ENCODE data around the gene TRIOBP. TPM values are rescaled to one million over a fixed set of nuclear protein-coding genes. Genes with fewer than 3 reads are reported as not detected.
A peak's percentile ranks its signal among the peaks of the same experiment; 100 is the strongest.

Gene TRIOBP
- total RNA-seq, 2 experiments from 2014 or later, result 9.0 to 10.1 TPM

DNA sequence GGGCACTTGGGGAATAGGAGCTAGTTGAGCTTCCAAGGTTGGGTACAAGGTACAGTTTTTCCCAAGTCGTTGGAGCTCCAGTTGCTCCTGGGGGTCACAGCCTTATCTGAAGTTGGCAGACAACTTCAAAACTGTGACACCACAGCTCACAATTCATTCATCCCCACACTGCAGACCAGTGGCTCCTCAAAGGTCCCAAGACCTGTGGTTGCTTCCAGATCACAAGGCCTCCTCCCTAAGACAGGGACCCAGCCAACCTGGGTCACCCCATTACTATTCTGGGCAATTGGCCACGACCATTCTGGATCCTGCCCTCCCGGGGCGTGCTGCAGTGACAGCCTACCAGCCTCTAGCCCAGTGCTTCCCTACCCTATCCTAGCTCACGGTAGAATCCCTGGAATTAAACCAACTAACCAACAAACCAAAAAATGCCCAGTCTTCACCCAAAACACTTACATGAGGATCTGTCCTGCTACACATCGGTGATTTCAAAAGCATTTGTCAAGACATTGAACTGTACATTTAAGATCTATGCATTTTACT lies 39.2 kb upstream of the TRIOBP start:
- intact Hi-C loops (cut with DNase I, micrococcal nuclease), result loop anchor here (1.0 to 2.0 kb wide), 3 partner anchors 15 to 20 kb away; no protein-coding TSS in a partner anchor
- ATAC-seq (ENCODE audit: poor library complexity) (no peak), DNase-seq (no peak)
- POLR2A ChIA-PET, result interaction anchor here (0.9 to 9.8 kb wide), 20 partner anchors 8 to 882 kb away, joined by 3 to 256 read pairs (median 6); partner anchors contain the start of genes ANKRD54, GCAT, GGA1 and IFT27
- Histone ChIP-seq H3K9me3 (ENCODE audit: control insufficient read depth in 1 of 2, insufficient read depth in 1 of 2, low read length in 2 of 2) (no peaks in the 10 kb centered on the region), H3K4me3 (ENCODE audit: low read length) (peak overlapping the region; percentile 52), H3K4me1 (ENCODE audit: insufficient read depth, low read length) (peaks cover 35% of the 10 kb centered on the region), H3K27me3 (ENCODE audit: control insufficient read depth in 1 of 2, insufficient read depth in 2 of 2, low read length in 2 of 2) (no peaks in the 10 kb centered on the region), H3K27ac (ENCODE audit: low read depth in 1 of 2, low read length in 2 of 2) (peak overlapping the region; percentile 48 to 78), H3K36me3 (ENCODE audit: insufficient read depth, low read length) (peaks cover 20% of the 10 kb centered on the region)
- H3K4me1 Mint-ChIP-seq (ENCODE audit: low read depth), result peaks cover 44% of the 10 kb centered on the region
- peaks cover 40% of the 10 kb centered on the region for H3K36me3 Mint-ChIP-seq (ENCODE audit: low read depth)
- CTCF ChIA-PET, result interaction anchor here (0.8 to 5.6 kb wide), 10 partner anchors 14 to 90 kb away, joined by 3 to 63 read pairs (median 5); partner anchors contain the start of gene LGALS1
- H3K4me3 Mint-ChIP-seq, result peak overlapping the region; percentile 91
- H3K27me3 Mint-ChIP-seq, result no peaks in the 10 kb centered on the region
- peak overlapping the region; percentile 91 for H3K27ac Mint-ChIP-seq
- TF ChIP-seq, protein P1, sequence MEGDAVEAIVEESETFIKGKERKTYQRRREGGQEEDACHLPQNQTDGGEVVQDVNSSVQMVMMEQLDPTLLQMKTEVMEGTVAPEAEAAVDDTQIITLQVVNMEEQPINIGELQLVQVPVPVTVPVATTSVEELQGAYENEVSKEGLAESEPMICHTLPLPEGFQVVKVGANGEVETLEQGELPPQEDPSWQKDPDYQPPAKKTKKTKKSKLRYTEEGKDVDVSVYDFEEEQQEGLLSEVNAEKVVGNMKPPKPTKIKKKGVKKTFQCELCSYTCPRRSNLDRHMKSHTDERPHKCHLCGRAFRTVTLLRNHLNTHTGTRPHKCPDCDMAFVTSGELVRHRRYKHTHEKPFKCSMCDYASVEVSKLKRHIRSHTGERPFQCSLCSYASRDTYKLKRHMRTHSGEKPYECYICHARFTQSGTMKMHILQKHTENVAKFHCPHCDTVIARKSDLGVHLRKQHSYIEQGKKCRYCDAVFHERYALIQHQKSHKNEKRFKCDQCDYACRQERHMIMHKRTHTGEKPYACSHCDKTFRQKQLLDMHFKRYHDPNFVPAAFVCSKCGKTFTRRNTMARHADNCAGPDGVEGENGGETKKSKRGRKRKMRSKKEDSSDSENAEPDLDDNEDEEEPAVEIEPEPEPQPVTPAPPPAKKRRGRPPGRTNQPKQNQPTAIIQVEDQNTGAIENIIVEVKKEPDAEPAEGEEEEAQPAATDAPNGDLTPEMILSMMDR (IDR thresholded peaks at IDR 0.05), result no peak
- H3K9me3 Mint-ChIP-seq, result no peaks in the 10 kb centered on the region

DNA sequence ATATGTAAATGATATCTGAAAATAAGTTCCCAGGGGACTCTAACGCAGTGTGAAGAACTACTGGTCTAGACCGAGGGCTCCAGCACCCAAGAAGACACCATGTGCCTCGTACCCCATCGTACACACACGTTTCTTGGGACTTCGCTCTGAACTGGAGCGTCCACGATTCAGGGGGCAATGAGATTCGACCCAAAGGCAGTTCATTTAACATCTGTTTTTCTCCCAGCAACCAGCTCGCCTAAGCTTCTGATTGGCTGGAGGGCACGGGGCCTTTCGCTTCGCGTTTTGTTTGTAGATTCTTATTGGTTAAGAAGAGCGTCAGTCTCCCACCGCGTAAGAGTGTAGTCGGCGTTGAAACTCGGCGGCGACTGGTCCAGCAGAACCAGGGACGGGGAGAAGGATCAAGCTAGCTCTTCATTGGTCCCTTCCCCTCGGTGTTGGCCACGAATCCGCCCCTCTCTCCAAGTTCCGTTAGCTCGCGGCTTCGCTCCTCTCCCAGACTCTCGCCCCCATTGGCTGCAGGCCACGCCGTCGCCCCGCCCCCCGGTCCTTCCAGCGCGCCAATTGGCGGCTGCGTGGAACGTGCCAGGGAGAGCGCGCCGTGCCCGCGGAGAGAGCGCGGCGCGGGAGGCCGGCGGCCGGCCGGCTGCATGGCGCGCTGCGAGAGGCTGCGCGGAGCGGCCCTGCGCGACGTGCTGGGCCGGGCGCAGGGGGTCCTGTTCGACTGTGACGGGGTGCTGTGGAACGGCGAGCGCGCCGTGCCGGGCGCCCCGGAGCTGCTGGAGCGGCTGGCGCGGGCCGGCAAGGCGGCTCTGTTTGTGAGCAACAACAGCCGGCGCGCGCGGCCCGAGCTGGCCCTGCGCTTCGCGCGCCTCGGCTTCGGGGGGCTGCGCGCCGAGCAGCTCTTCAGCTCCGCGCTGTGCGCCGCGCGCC lies 38.4 kb upstream of the TRIOBP start, which contains the start of gene PDXP:
Gene PDXP, plus strand, starts transcription at position 591 of the 933 bp plus-strand sequence. Its CDS starts 60 bp downstream, at position 651.
- peak; percentile 94 for ATAC-seq (ENCODE audit: poor library complexity)
- TF ChIP-seq, protein P1 (IDR thresholded peaks at IDR 0.05), result no peak

More for the DNA sequence above, 38.4 kb upstream of the TRIOBP start, which contains the start of gene PDXP:
- peak within 1 kb of the TSS; percentile 91 for H3K4me3 Mint-ChIP-seq
- intact Hi-C loops (cut with DNase I, micrococcal nuclease), result loop anchor here (1.0 to 2.0 kb wide), 3 partner anchors 16 to 19 kb away; no protein-coding TSS in a partner anchor
- peaks cover 33% of the 10 kb centered on the region for H3K36me3 Mint-ChIP-seq (ENCODE audit: low read depth)
- Histone ChIP-seq H3K27ac (ENCODE audit: low read depth in 1 of 2, low read length in 2 of 2) (peak within 1 kb of the TSS; percentile 48 to 78), H3K36me3 (ENCODE audit: insufficient read depth, low read length) (peaks cover 13% of the 10 kb centered on the region), H3K9me3 (ENCODE audit: control insufficient read depth in 1 of 2, insufficient read depth in 1 of 2, low read length in 2 of 2) (no peaks in the 10 kb centered on the region), H3K27me3 (ENCODE audit: control insufficient read depth in 1 of 2, insufficient read depth in 2 of 2, low read length in 2 of 2) (no peaks in the 10 kb centered on the region), H3K4me1 (ENCODE audit: insufficient read depth, low read length) (peaks cover 35% of the 10 kb centered on the region), H3K4me3 (ENCODE audit: low read length) (peak within 1 kb of the TSS; percentile 65)
- POLR2A ChIA-PET, result interaction anchor here (0.6 to 9.8 kb wide), 22 partner anchors 8 to 882 kb away, joined by 3 to 256 read pairs (median 6); partner anchors contain the start of genes ANKRD54, GCAT, GGA1 and IFT27
- peak within 1 kb of the TSS; percentile 91 for H3K27ac Mint-ChIP-seq
- peaks cover 44% of the 10 kb centered on the region for H3K4me1 Mint-ChIP-seq (ENCODE audit: low read depth)
- CTCF ChIA-PET, result interaction anchor here (0.9 to 5.6 kb wide), 8 partner anchors 13 to 91 kb away, joined by 3 to 63 read pairs (median 6); partner anchors contain the start of gene LGALS1
- H3K27me3 Mint-ChIP-seq, result no peaks in the 10 kb centered on the region
- peak; percentile 96 to 99 (median 99) for DNase-seq
- H3K9me3 Mint-ChIP-seq, result no peaks in the 10 kb centered on the region

All from CD4-positive, alpha-beta T cell (primary cell).